Right lobe of liver (tissue), 6 donors: ENCODE measurements around the gene ALG14. TPM values are rescaled to one million over a fixed set of nuclear protein-coding genes. Genes with fewer than 3 reads are reported as not detected.

Experiments used
- ATAC-seq, 4 donors: fragments of 200-7000 bp; cut with Tn5 transposase; one replicate each; pipeline ENCODE4 v1.9.1; 2020; ENCODE audit warnings: mild to moderate bottlenecking in 4 of 4, moderate library complexity in 4 of 4
- DNase-seq, 3 donors: peaks; one replicate each; pipeline ENCODE4 v3.0.0-alpha.2; 2020
- H3K27ac ChIP-seq, 3 donors: fragments of 200-600 bp; one replicate each; pipeline ENCODE4 v1.8.0; 2022
- H3K27me3 ChIP-seq, 2 donors: fragments of 200-600 bp; one replicate each; pipeline ENCODE4 v1.8.0; 2022
- H3K36me3 ChIP-seq, 4 donors: fragments of 200-600 bp; sonication (generic) in 1 of 4; one replicate each; pipeline versions ENCODE4 v1.5.1 to v1.8.0; 2017 to 2022; ENCODE audit warnings: control low read depth in 1 of 4
- H3K4me1 ChIP-seq, 4 donors: fragments of 200-600 bp; sonication (generic) in 1 of 4; one replicate each; pipeline versions ENCODE4 v1.5.1 to v1.8.0; 2017 to 2022; ENCODE audit warnings: control low read depth in 1 of 4
- H3K4me3 ChIP-seq, 3 donors: fragments of 200-600 bp; one replicate each; pipeline ENCODE4 v1.8.0; 2022
- H3K9me3 ChIP-seq, 4 donors: fragments of 200-600 bp; sonication (generic) in 1 of 4; one replicate each; pipeline versions ENCODE4 v1.5.1 to v1.8.0; 2017 to 2022; ENCODE audit warnings: control low read depth in 1 of 4
- POLR2A ChIP-seq: fragments of 450-650 bp; IDR thresholded peaks from one replicate; pipeline ENCODE4 v1.6.1; 2017; ENCODE audit warnings: antibody characterized with exemption, mild to moderate bottlenecking
- WGBS: methylation state at CpG from one replicate; pipeline ENCODE4 v1.1.6; 2018; ENCODE audit warnings: low coverage, low lambda C conversion rate; ENCODE audit not compliant: insufficient coverage; ENCODE audit errors: missing lambda C conversion rate; 5-methylcytosine and 5-hydroxymethylcytosine counted together
- intact Hi-C, 2 donors: fragments of 100-400 bp; cut with DNase I; formaldehyde crosslinking; loops; one replicate each; pipeline versions ENCODE4 v1.11.2 to v1.14.1; 2022
- total RNA-seq, 6 experiments: library from RNA; depleted of rRNA in 2 of 6; stranded (reverse); fragments of >200 nt in 2 of 6; fragmentation: NEBNext Ultra II Directional in 3 of 6; extraction: Animal tissue kit (Norgen Biotek cat#: 25700) in 3 of 6; gene quantifications; one replicate each; pipeline versions ENCODE4 v1.1.0 to v1.2.4, GENCODE V29; 2016 to 2023
- TF ChIP-seq, protein P1 (sequence below), 4 donors: fragments of 200-600 bp in 3 of 4; fragments of 450-650 bp in 1 of 4; IDR thresholded peaks; one replicate each; pipeline versions ENCODE4 v1.5.1 to v1.8.0; 2016 to 2022; ENCODE audit warnings: antibody characterized with exemption in 4 of 4, mild to moderate bottlenecking in 2 of 4
- donor health status: DM: no; HTN: yes; CAD: no.
- donor health status: DM: no; HTN: no; CAD: no.
- donor health status: DM: no; HTN: no; CAD: no.
- donor health status: DM: no; HTN: yes; CAD: no.
- donor health status: DM: no; HTN: yes; CAD: no.

Gene ALG14
- total RNA-seq, 6 experiments from 2014 or later = 1.5 to 8.3 (median 5.0) TPM

DNA sequence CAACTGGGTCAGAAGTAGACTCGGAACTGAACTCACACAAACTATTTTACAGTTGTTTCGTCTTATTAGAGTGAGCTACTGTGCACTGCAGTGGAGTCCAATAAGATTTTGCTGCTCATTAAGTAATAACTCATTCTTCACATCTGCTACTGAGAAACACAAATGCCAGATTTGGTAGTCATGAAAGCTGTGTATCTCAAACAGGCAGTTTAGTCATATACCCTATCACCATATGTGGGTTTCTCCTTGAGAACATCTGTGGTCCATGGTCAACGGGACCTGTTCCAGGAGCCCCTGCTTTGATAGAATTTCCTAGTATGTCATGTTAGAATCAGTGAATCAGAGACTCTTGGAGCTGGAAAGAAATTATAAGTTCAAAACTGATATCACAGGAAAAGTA, 60.4 kb downstream of the ALG14 start:
- H3K9me3 ChIP-seq = no peaks in the 10 kb centered on the region
- H3K4me1 ChIP-seq = peaks cover 0 to 16% (median 5%) of the 10 kb centered on the region in 4 donors
- 92% methylated on average over 3 of the region's 3 CpGs for WGBS
- TF ChIP-seq, protein P1, sequence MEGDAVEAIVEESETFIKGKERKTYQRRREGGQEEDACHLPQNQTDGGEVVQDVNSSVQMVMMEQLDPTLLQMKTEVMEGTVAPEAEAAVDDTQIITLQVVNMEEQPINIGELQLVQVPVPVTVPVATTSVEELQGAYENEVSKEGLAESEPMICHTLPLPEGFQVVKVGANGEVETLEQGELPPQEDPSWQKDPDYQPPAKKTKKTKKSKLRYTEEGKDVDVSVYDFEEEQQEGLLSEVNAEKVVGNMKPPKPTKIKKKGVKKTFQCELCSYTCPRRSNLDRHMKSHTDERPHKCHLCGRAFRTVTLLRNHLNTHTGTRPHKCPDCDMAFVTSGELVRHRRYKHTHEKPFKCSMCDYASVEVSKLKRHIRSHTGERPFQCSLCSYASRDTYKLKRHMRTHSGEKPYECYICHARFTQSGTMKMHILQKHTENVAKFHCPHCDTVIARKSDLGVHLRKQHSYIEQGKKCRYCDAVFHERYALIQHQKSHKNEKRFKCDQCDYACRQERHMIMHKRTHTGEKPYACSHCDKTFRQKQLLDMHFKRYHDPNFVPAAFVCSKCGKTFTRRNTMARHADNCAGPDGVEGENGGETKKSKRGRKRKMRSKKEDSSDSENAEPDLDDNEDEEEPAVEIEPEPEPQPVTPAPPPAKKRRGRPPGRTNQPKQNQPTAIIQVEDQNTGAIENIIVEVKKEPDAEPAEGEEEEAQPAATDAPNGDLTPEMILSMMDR (IDR thresholded peaks at IDR 0.05) = no peak
- TF ChIP-seq POLR2A = no peak
- DNase-seq = no peak
- H3K27me3 ChIP-seq = no peaks in the 10 kb centered on the region
- H3K27ac ChIP-seq = no peak overlapping the region
- intact Hi-C loops = no loop called here
- no peak overlapping the region for H3K4me3 ChIP-seq
- no peaks in the 10 kb centered on the region for H3K36me3 ChIP-seq
- ATAC-seq = no peak

DNA sequence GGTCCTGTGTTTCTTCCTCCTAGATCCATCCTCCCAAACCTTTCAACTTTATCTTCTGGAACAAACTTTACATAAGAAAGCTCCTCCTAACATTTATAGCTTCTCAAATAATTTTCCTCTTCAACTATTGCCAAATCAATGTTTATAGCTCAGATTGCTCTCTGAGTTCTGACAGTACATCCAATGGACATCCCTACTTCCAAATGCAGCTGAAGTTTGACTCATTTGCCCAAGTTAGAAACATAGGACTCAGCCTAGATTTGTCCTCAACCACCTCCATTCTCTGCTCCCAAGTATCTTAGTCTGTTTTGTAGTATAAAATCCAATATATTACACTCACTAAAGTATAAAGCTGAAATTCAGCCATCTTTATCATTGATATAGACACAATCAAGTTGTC, 62.6 kb downstream of the ALG14 start:
- no peaks in the 10 kb centered on the region for H3K36me3 ChIP-seq
- DNase-seq (no peak), ATAC-seq (no peak)
- H3K4me1 ChIP-seq = peaks cover 0 to 16% (median 5%) of the 10 kb centered on the region in 4 donors
- no peaks in the 10 kb centered on the region for H3K9me3 ChIP-seq
- H3K4me3 ChIP-seq = no peak overlapping the region
- H3K27ac ChIP-seq = no peak overlapping the region
- no peak for TF ChIP-seq POLR2A
- TF ChIP-seq, protein P1 (IDR thresholded peaks at IDR 0.05) = no peak
- intact Hi-C loops = no loop called here
- H3K27me3 ChIP-seq = no peaks in the 10 kb centered on the region

DNA sequence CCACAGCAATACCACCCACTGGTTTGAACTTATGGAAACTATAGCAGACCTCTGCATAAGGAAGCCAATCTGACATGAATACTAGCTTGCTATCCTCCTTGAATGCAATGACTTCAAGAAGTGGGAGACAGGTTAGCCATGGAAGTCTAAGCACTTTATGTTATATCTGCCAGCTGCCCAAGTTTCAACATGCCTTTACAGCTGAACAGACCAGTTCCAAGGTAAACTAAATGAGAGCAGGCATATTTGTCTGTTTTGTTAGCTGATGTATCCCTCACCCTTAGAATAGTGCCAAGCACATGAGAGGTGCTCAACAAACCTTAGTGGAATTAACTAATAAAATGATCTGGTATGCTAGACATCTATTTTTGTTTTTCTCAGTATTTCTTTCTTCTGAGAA, 65.1 kb downstream of the ALG14 start:
- Histone ChIP-seq H3K27ac (no peak overlapping the region), H3K4me3 (no peak overlapping the region), H3K27me3 (no peaks in the 10 kb centered on the region), H3K36me3 (no peaks in the 10 kb centered on the region), H3K4me1 (no peaks in the 10 kb centered on the region), H3K9me3 (no peaks in the 10 kb centered on the region)
- DNase-seq = no peak
- TF ChIP-seq, protein P1 (IDR thresholded peaks at IDR 0.05) = no peak
- TF ChIP-seq POLR2A = no peak
- intact Hi-C loops = no loop called here
- no peak for ATAC-seq

DNA sequence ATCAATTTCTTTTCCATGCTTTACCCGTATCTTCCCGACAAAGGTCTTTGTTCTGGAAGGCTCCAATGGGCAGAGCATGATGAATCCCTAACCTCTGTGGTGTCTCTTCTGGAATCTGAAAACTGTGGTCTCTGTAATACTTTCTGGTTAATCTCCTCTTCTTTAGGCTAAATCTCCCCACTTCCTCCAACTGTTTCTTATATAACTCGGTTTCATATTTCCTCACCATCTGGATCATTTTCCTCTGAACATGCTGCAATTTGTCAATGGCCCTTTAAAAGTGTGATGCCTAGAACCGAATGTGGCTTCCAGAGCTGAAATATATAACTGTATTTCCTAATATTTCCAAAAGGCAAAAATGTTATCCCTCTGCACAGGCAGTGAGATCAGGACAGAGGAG, 66.1 kb downstream of the ALG14 start:
- ATAC-seq (no peak), DNase-seq (no peak)
- WGBS = 59% methylated on average over 2 of the region's 4 CpGs
- H3K4me3 ChIP-seq = no peak overlapping the region
- no peak for TF ChIP-seq POLR2A
- TF ChIP-seq, protein P1 (IDR thresholded peaks at IDR 0.05) = no peak
- no peaks in the 10 kb centered on the region for H3K4me1 ChIP-seq
- H3K9me3 ChIP-seq = no peaks in the 10 kb centered on the region
- intact Hi-C loops = no loop called here
- no peak overlapping the region for H3K27ac ChIP-seq
- H3K36me3 ChIP-seq = no peaks in the 10 kb centered on the region
- no peaks in the 10 kb centered on the region for H3K27me3 ChIP-seq

DNA sequence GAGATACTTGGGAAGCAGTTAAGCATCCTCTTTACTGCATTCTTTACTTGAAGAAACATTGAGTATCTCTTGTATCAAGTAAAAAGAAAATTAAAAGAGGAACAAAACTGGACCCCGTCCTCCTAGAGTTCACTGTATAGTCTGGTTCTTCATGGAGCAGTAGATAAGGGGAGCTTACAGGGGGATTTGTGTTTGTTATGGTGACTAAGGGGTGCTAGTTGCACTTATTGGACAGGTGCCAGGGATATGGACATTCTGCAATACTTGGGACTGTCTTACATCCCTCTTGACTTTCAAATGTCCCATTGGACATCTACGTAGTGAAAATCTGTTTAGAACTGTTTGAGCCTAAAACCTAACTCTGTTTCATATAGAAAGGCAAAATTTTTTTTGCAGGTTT, 67.2 kb downstream of the ALG14 start:
- Histone ChIP-seq H3K9me3 (no peaks in the 10 kb centered on the region), H3K36me3 (no peaks in the 10 kb centered on the region), H3K4me1 (no peaks in the 10 kb centered on the region), H3K27me3 (no peaks in the 10 kb centered on the region), H3K27ac (no peak overlapping the region), H3K4me3 (no peak overlapping the region)
- no peak for DNase-seq
- TF ChIP-seq POLR2A = no peak
- TF ChIP-seq, protein P1 (IDR thresholded peaks at IDR 0.05) = no peak
- ATAC-seq = no peak
- WGBS = 54% methylated on average over 2 of the region's 2 CpGs
- intact Hi-C loops = no loop called here
